GM18873 (cell line): ENCODE measurements around the gene ELF2.
A peak's percentile ranks its signal among the peaks of the same experiment; 100 is the strongest.
"Not testable (repeated sequence)": the region's sequence is repeated elsewhere in the genome, so short reads cannot be mapped to it uniquely, and the experiment has no call there.

Source experiments
- ATAC-seq: cut with Tn5 transposase; IDR thresholded peaks from one replicate; pipeline ENCODE4 v1.9.1; 2021; ENCODE audit warnings: mild to moderate bottlenecking, moderate library complexity, moderate number of reproducible peaks; ENCODE audit not compliant: unreplicated experiment, low FRiP score

The ELF2 gene

DNA sequence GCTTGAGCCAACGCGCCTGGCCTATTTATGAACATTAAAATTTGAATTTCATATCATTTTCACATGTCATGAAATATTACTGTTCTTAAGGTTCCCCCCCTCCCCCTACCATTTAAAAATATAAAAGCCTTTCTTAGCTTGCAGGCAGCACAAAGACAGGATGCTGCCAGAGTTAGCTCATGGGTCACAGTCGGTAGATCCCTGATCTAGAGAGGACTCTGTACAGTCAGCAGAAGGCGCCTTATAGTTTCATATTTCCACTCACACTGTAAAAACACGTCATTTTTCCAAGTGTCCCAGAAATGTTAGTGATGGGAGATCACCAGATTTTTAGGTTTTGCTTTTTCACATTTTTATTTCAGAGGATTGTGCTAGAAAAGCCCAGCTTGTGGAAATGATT, 149.2 kb downstream of the ELF2 start:
- ATAC-seq = no peak

GRCh38 chr4:139025841-139026240, 151.2 kb downstream of the ELF2 start:
- ATAC-seq = no peak

GRCh38 chr4:139024686-139025085, 152.3 kb downstream of the ELF2 start:
- ATAC-seq = no peak

- no peak for ATAC-seq
Measured at GRCh38 chr4:139022835-139023234, 154.2 kb downstream of the ELF2 start.

- not testable (repeated sequence) for ATAC-seq
Measured at GRCh38 chr4:139021071-139021470, 155.9 kb downstream of the ELF2 start.

DNA sequence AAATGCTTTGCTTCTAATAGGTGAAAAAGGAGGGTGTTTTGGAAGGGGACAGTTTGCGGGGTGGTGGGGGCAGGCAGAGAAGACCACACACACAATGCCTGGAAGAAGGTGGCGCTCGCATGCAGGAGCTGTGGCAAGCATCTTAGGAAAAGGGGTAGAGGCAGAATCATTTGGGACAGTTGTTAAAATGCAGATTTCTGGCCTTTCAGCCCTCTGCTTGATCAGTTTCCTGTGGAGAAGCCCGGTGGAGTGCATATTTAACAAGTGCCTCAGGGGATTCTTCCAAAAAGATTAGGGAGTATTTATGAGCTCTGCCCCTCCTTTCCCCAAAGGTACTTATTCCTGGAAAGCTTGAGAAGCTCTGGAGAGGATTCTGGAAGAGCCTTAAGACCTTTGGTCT, 156.6 kb downstream of the ELF2 start:
- ATAC-seq = no peak

DNA sequence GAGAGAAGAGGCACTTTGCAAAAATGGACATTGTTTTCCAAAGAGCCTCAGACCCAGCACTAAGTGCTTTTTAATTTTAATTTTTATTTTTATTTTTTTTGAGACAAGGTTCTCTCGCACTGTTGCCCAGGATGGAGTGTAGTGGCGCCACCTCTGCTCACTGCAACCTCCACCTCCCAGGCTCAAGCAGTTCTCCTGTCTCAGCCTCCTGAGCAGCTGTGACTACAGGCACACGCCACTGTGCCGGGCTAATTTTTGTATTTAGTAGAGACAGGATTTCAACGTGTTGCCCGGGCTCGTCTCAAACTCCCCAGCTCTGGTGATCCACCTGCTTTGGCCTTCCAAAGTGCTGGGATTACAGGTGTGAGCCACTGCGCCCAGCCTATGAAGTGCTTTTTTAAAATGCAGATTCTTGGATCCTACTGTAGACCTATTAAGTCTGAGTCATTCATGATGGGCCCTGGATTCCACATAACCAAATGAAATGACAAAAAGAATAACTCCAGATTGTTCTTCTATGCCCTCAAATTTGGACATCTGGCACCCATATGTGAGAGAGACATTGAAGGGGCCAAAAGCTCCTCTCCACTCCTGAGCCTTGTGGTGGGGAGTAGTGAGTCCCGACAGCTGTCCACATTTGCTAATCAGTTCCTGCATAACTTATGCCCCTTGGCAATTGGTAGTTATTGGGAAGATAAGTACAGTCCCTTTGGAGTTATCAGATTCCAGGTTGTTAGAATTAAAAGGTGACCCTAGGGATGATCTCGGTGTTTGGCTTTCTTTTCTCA, 157.9 kb downstream of the ELF2 start:
- no peak for ATAC-seq

DNA sequence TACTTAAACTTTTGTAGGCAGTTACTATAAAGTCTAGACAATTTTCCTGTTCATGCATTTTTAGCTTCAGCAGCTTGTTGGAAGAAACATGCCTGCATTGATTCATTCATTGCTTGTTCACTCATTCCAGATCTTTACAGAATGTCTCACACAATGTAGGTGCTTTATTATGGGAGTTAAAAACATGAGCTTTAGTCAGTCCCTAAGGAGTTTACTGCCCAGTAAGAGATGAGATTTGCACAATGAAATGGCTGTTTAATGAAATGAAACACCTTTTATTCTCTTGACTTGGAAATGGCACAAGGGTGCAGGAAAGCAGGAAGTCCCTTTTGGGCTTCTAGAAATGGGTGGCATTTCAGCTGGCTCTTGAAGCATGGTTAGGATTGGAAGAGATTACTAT, 158.5 kb downstream of the ELF2 start:
- no peak for ATAC-seq

- ATAC-seq = no peak
Measured at GRCh38 chr4:139017861-139018260, 159.2 kb downstream of the ELF2 start.

- ATAC-seq = peak; percentile 19
Measured at GRCh38 chr4:139015948-139016471, 161.0 kb downstream of the ELF2 start.

- peak; percentile 94 for ATAC-seq
Measured at GRCh38 chr4:139015269-139015947, 161.6 kb downstream of the ELF2 start, which contains the start of gene NOCT. TSS of gene NOCT (plus strand) at chr4:139015781. CDS start at chr4:139015982, 201 bp downstream.

DNA sequence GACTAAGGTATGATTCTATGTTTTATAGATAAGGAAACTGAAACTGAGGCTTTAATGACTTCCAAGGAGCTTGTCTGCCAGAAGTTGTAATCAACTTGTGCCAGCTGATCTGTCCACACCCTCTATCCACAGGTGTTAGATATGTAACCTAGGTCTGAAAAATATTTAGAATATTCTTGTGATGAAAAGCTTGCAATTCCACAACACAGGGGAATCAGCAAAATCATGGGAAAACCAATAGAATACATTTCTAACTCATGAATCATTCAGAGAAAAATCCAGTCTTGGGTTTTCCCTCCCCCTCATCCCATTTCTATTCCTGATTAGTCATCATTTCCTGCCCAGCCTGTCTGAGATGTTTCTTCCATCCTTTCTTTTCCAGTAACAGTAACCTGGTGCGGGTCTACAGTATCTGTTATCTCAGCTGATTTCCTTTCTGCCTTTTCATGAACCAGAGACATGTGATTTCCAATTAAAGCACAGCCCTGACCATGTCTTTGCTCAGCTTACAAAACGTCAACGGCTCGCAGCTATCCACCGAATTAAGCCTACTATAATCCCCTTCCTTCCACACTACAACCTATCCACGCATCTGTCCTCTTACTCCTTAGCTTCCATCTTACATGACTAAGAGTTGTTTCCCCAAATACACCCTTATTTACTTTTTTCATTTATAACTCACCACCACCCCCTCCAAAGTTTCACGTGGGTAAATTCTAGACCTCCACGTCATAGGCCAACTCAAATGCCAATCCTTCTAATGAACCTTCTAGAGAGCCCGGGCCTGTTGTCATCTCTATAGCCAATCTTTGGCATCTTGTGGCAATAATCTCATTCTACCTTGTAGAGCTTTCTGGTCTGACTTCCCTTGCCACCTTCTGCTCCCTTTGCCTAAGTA, 162.4 kb downstream of the ELF2 start:
- peak; percentile 1 for ATAC-seq

DNA sequence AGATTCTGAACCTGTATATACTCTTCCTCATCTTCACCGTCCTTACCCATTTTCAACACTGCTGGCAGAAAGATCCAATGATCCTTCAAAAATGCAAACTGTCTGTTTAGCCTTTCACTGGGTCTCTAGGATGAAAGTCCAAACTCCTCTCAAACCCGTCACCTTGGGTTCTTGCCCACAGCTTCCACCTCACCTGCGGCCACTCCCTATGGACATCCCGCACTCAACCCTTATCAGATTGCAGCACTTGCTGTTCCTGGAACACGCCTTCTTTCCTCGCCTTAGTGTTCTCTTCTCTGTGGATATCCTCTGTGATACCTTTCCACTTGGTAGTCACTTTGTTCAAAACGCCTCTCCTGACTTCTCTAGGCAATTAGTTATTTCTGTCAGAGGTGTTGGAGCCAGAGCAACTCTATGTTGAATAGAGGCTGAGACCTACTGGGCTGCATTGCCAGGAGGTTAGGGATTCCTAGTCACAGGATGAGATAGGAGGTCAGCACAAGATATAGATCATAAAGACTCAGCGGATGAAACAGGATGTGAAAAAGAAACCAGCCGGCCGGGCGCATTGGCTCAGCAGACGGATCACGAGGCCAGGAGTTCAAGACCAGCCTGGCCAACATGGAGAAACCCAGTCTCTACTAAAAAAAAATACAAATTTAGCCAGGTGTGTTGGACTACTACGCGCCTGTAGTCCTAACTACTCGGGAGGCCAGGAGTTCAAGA, 165.6 kb downstream of the ELF2 start:
- ATAC-seq = no peak

DNA sequence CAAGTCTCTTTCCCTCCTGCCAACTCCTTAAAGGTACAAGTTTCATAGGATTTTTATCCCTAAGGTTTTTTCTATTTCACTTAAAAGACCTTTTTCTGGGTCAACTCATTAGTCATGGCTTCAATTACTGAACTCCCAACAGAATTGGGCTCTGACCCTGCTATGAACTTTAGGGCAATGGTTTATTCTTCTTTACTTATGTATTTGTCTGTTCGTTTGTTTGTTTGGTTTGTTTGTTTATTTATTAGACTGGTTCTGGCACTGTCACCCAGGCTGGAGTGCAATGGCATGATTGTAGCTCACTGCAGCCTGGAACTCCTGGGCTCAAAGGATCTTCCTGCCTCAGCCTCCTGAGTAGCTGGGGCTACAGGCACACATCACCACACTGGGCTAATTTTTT, 167.3 kb downstream of the ELF2 start:
- no peak for ATAC-seq

DNA sequence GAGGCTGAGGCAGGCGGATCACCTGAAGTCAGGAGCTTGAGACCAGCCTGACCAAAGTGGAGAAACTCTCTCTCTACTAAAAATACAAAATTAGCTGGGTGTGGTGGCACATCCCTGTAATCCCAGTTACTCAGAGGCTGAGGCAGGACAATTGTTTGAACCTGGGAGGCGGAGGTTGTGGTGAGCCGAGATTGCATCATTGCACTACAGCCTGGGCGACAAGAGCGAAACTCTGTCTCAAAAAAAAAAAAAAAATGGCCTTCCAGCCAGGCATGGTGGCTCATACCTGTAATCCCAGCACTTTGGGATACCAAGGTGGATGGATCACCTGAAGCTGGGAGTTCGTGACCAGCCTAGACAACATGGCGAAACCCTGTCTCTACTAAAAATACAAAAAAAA, 168.7 kb downstream of the ELF2 start:
- not testable (repeated sequence) for ATAC-seq

GRCh38 chr4:139007640-139008039, 169.4 kb downstream of the ELF2 start:
- no peak for ATAC-seq
